Activated CD8-positive, alpha-beta T cell treated with anti-CD3 and anti-CD28 coated beads, Interleukin-2, amount 10 ng/mL, durations not matched to agents 7 days and 5 days (primary cell): ENCODE measurements around the gene SLC12A3. TPM values are rescaled to one million over a fixed set of nuclear protein-coding genes. Genes with fewer than 3 reads are reported as not detected.
"Not testable (repeated sequence)": the region's sequence is repeated elsewhere in the genome, so short reads cannot be mapped to it uniquely, and the experiment has no call there.

Experiments
- ATAC-seq: fragments of 150-1000 bp; cut with Tn5 transposase; one replicate; pipeline ENCODE4 v1.10.0; 2021; ENCODE audit warnings: moderate library complexity
- CTCF ChIA-PET: fragments of 350-600 bp; sonication (Branson Sonifier 250); formaldehyde crosslinking; loops from one replicate; lab custom pipeline; 2021; ENCODE audit warnings: antibody characterized with exemption; lab: Charles Lee
- POLR2A ChIA-PET: fragments of 350-600 bp; sonication (Branson Sonifier 250); formaldehyde crosslinking; loops from one replicate; lab custom pipeline; 2021; ENCODE audit warnings: antibody characterized with exemption; lab: Charles Lee
- DNase-seq: peaks from one replicate; pipeline ENCODE4 v3.0.0-alpha.2; 2020
- H3K27ac Mint-ChIP-seq: one replicate; pipeline ENCODE4 v1.8.0; 2021; ENCODE audit warnings: mild to moderate bottlenecking, mixed read lengths
- H3K27me3 Mint-ChIP-seq: one replicate; pipeline ENCODE4 v1.8.0; 2021; ENCODE audit warnings: low read depth, mixed read lengths
- H3K36me3 Mint-ChIP-seq: one replicate; pipeline ENCODE4 v1.8.0; 2021; ENCODE audit warnings: low read depth, mixed read lengths
- H3K4me1 Mint-ChIP-seq: one replicate; pipeline ENCODE4 v1.8.0; 2021; ENCODE audit warnings: low read depth, mixed read lengths
- H3K4me3 Mint-ChIP-seq: one replicate; pipeline ENCODE4 v1.8.0; 2021; ENCODE audit warnings: mild to moderate bottlenecking, mixed read lengths
- H3K9me3 Mint-ChIP-seq: one replicate; pipeline ENCODE4 v1.8.0; 2022; ENCODE audit warnings: mixed read lengths; ENCODE audit not compliant: insufficient read depth
- total RNA-seq, 2 experiments: library from RNA; stranded (reverse); gene quantifications; one replicate each; pipeline ENCODE4 v1.2.3, GENCODE V29; 2021

SLC12A3 gene
- total RNA-seq, 2 experiments from 2014 or later, result not detected

- Mint-ChIP-seq H3K4me3 (peak overlapping the region; percentile 63), H3K36me3 (no peaks in the 10 kb centered on the region), H3K4me1 (peaks cover 56% of the 10 kb centered on the region), H3K9me3 (no peaks in the 10 kb centered on the region), H3K27me3 (no peaks in the 10 kb centered on the region), H3K27ac (peak overlapping the region; percentile 93)
- DNase-seq, result peak; percentile 75
- POLR2A ChIA-PET, result interaction anchor here (1.0 to 2.4 kb wide), 2 partner anchors 72 to 129 kb away, joined by 3 to 16 read pairs; partner anchors contain the start of genes HERPUD1 and NLRC5
- peak; percentile 84 for ATAC-seq
- CTCF ChIA-PET, result interaction anchor here (0.8 to 3.6 kb wide), 8 partner anchors 9 to 106 kb away, joined by 3 to 33 read pairs (median 6); no protein-coding TSS in a partner anchor
Observed at GRCh38 chr16:56860226-56861020, 4.6 kb upstream of the SLC12A3 start.

- POLR2A ChIA-PET, result interaction anchor here (2.6 kb wide), 1 partner anchor 71 kb away, joined by 19 read pairs; the partner anchor contains the start of gene HERPUD1
- no peak for DNase-seq
- no peaks in the 10 kb centered on the region for H3K27me3 Mint-ChIP-seq
- peak; percentile 23 for ATAC-seq
- H3K9me3 Mint-ChIP-seq, result no peaks in the 10 kb centered on the region
- peak overlapping the region; percentile 63 for H3K4me3 Mint-ChIP-seq
- H3K36me3 Mint-ChIP-seq, result no peaks in the 10 kb centered on the region
- peak overlapping the region; percentile 93 for H3K27ac Mint-ChIP-seq
- H3K4me1 Mint-ChIP-seq, result peaks cover 56% of the 10 kb centered on the region
- CTCF ChIA-PET, result interaction anchor here (0.7 to 9.5 kb wide), 4 partner anchors 8 to 103 kb away, joined by 3 to 96 read pairs (median 22); no protein-coding TSS in a partner anchor
Observed at GRCh38 chr16:56861092-56861610, 3.9 kb upstream of the SLC12A3 start.

GRCh38 chr16:56861756-56862155 lies 3.3 kb upstream of the SLC12A3 start:
- no peak overlapping the region for H3K4me3 Mint-ChIP-seq
- H3K27me3 Mint-ChIP-seq, result no peaks in the 10 kb centered on the region
- H3K9me3 Mint-ChIP-seq, result no peaks in the 10 kb centered on the region
- DNase-seq, result no peak
- peak overlapping the region; percentile 93 for H3K27ac Mint-ChIP-seq
- H3K36me3 Mint-ChIP-seq, result no peaks in the 10 kb centered on the region
- H3K4me1 Mint-ChIP-seq, result peaks cover 56% of the 10 kb centered on the region
- ChIA-PET CTCF (interaction anchor here (0.7 to 9.5 kb wide), 5 partner anchors 11 to 103 kb away, joined by 3 to 96 read pairs (median 12); no protein-coding TSS in a partner anchor), POLR2A (interaction anchor here (2.6 kb wide), 1 partner anchor 70 kb away, joined by 19 read pairs; the partner anchor contains the start of gene HERPUD1)
- ATAC-seq, result no peak

GRCh38 chr16:56862776-56863175 lies 2.2 kb upstream of the SLC12A3 start:
- peaks cover 62% of the 10 kb centered on the region for H3K4me1 Mint-ChIP-seq
- ChIA-PET POLR2A (interaction anchor here (0.7 to 2.6 kb wide), 2 partner anchors 11 to 69 kb away, joined by 3 to 19 read pairs; partner anchors contain the start of gene HERPUD1), CTCF (interaction anchor here (0.9 to 9.5 kb wide), 6 partner anchors 12 to 286 kb away, joined by 3 to 96 read pairs (median 10); no protein-coding TSS in a partner anchor)
- peak overlapping the region; percentile 75 for H3K27ac Mint-ChIP-seq
- ATAC-seq (peak; percentile 12), DNase-seq (peak; percentile 44)
- H3K27me3 Mint-ChIP-seq, result no peaks in the 10 kb centered on the region
- H3K9me3 Mint-ChIP-seq, result no peaks in the 10 kb centered on the region
- H3K36me3 Mint-ChIP-seq, result no peaks in the 10 kb centered on the region
- H3K4me3 Mint-ChIP-seq, result no peak overlapping the region

- POLR2A ChIA-PET, result no interaction called here
- no peaks in the 10 kb centered on the region for H3K27me3 Mint-ChIP-seq
Observed at GRCh38 chr16:56865394-56866062, 521 bp downstream of the SLC12A3 start.

GRCh38 chr16:56866955-56867830 lies 2.2 kb downstream of the SLC12A3 start:
- H3K27ac Mint-ChIP-seq, result no peak overlapping the region
- CTCF ChIA-PET, result interaction anchor here (0.6 to 9.5 kb wide), 28 partner anchors 8 to 171 kb away, joined by 3 to 96 read pairs (median 4); no protein-coding TSS in a partner anchor
- POLR2A ChIA-PET, result interaction anchor here (2.9 kb wide), 1 partner anchor 64 kb away, joined by 7 read pairs; no protein-coding TSS in a partner anchor
- no peaks in the 10 kb centered on the region for H3K36me3 Mint-ChIP-seq
- no peak overlapping the region for H3K4me3 Mint-ChIP-seq
- H3K27me3 Mint-ChIP-seq, result no peaks in the 10 kb centered on the region
- DNase-seq (peak; percentile 70), ATAC-seq (no peak)
- H3K9me3 Mint-ChIP-seq, result no peaks in the 10 kb centered on the region
- peaks cover 30% of the 10 kb centered on the region for H3K4me1 Mint-ChIP-seq

More at GRCh38 chr16:56865394-56866062, 521 bp downstream of the SLC12A3 start:
- no peaks in the 10 kb centered on the region for H3K9me3 Mint-ChIP-seq
- H3K36me3 Mint-ChIP-seq, result no peaks in the 10 kb centered on the region
- DNase-seq (no peak), ATAC-seq (no peak)
- H3K27ac Mint-ChIP-seq, result no peak overlapping the region
- no peak overlapping the region for H3K4me3 Mint-ChIP-seq
- H3K4me1 Mint-ChIP-seq, result peaks cover 47% of the 10 kb centered on the region
- CTCF ChIA-PET, result interaction anchor here (0.9 to 9.5 kb wide), 5 partner anchors 14 to 99 kb away, joined by 3 to 96 read pairs (median 12); no protein-coding TSS in a partner anchor

GRCh38 chr16:56868175-56868574 lies 3.2 kb downstream of the SLC12A3 start:
- no peak for ATAC-seq
- Mint-ChIP-seq H3K4me1 (peaks cover 26% of the 10 kb centered on the region), H3K9me3 (no peaks in the 10 kb centered on the region), H3K27me3 (no peaks in the 10 kb centered on the region), H3K27ac (no peak overlapping the region), H3K4me3 (no peak overlapping the region), H3K36me3 (no peaks in the 10 kb centered on the region)
- POLR2A ChIA-PET, result interaction anchor here (2.9 kb wide), 1 partner anchor 63 kb away, joined by 7 read pairs; no protein-coding TSS in a partner anchor
- CTCF ChIA-PET, result interaction anchor here (0.6 to 9.5 kb wide), 26 partner anchors 7 to 170 kb away, joined by 3 to 96 read pairs (median 5); no protein-coding TSS in a partner anchor
- DNase-seq, result no peak

GRCh38 chr16:56868766-56869165 lies 3.8 kb downstream of the SLC12A3 start:
- CTCF ChIA-PET, result interaction anchor here (0.6 to 9.5 kb wide), 18 partner anchors 9 to 167 kb away, joined by 3 to 96 read pairs (median 6); no protein-coding TSS in a partner anchor
- H3K36me3 Mint-ChIP-seq, DNase-seq, ATAC-seq, H3K9me3 Mint-ChIP-seq, H3K27ac Mint-ChIP-seq, H3K27me3 Mint-ChIP-seq, H3K4me3 Mint-ChIP-seq: not testable (repeated sequence)
- H3K4me1 Mint-ChIP-seq, result peaks cover 20% of the 10 kb centered on the region
- POLR2A ChIA-PET, result interaction anchor here (0.7 to 2.9 kb wide), 2 partner anchors 59 to 63 kb away, joined by 3 to 7 read pairs; no protein-coding TSS in a partner anchor

GRCh38 chr16:56869513-56870275 lies 4.7 kb downstream of the SLC12A3 start:
- Mint-ChIP-seq H3K27ac (no peak overlapping the region), H3K36me3 (no peaks in the 10 kb centered on the region), H3K27me3 (no peaks in the 10 kb centered on the region), H3K4me1 (peaks cover 17% of the 10 kb centered on the region), H3K4me3 (no peak overlapping the region), H3K9me3 (no peaks in the 10 kb centered on the region)
- ATAC-seq (peak; percentile 72), DNase-seq (peak; percentile 60)
- ChIA-PET CTCF (interaction anchor here (0.6 to 9.5 kb wide), 18 partner anchors 10 to 282 kb away, joined by 3 to 96 read pairs (median 6); no protein-coding TSS in a partner anchor), POLR2A (interaction anchor here (2.9 kb wide), 1 partner anchor 62 kb away, joined by 7 read pairs; no protein-coding TSS in a partner anchor)
